Stimulated activated CD8-positive, alpha-beta memory T cell treated with anti-CD3 and anti-CD28 coated beads, Interleukin-4, amount 100 ng/mL, for 1 hour (primary cell): Measurements from ENCODE around the gene DCLK2.

ENCODE experiments used
- DNase-seq, 2 donors: peaks; one replicate each; pipeline ENCODE4 v3.0.0-alpha.2; 2020; ENCODE audit warnings: low read depth in 2 of 2, low spot score in 1 of 2

DCLK2 gene

DNA sequence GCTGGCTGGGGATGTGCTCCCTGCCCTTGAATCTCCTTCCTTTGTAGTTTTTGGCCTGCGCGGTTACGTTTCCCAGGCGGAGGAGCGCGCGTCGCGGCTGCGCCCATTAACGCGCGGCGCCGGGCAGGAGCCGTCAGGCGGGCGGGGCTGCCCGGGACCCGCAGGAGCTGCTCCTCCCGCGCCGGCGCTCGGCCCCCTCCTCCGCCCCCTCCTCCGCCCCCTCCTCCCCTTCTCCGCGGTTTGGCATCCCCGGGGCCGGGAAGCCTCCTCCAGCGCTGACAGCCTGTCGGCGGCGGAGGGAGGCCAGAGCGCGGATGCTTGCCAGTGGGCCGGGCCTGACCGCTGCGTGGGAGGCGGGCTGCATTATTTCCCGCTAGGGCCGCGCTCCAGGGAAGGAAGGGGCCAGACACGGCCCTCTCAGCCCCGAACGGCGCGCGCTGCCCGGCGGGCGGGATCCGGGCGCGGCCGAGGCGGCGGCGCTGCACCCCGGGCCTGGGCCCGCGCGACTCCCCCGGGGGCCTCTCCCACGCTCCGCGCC, at the start of gene DCLK2:
Gene DCLK2 (plus strand): TSS at position 405 of the 538 bp plus-strand sequence. CDS start 583 bp downstream, outside the sequence.
- DNase-seq: no peak

- DNase-seq: no peak
Observed at GRCh38 chr4:150032541-150032940, 45.7 kb upstream of the DCLK2 start.

DNA sequence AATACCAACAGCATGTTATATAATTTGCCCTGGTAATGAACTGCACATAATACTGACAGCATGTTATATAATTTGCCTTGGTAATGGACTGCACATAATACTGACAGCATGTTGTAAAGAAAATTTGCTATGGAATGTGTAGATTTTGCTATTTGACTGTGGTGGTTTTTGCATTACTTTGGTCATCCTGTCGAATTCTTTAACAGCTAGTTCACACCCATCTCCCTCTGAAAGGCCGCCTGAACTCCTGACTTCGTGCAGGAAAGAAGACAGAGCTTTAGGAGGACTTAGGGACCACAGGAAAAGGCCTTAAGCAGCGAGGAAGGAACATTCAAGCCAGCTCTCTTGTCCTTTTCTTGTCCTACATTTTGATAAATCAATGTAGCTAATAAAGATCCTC, 45.2 kb upstream of the DCLK2 start:
- no peak for DNase-seq

- no peak for DNase-seq
Observed at GRCh38 chr4:150033901-150034300, 44.3 kb upstream of the DCLK2 start.

- DNase-seq: no peak
Observed at GRCh38 chr4:150037251-150037856, 40.9 kb upstream of the DCLK2 start.

DNA sequence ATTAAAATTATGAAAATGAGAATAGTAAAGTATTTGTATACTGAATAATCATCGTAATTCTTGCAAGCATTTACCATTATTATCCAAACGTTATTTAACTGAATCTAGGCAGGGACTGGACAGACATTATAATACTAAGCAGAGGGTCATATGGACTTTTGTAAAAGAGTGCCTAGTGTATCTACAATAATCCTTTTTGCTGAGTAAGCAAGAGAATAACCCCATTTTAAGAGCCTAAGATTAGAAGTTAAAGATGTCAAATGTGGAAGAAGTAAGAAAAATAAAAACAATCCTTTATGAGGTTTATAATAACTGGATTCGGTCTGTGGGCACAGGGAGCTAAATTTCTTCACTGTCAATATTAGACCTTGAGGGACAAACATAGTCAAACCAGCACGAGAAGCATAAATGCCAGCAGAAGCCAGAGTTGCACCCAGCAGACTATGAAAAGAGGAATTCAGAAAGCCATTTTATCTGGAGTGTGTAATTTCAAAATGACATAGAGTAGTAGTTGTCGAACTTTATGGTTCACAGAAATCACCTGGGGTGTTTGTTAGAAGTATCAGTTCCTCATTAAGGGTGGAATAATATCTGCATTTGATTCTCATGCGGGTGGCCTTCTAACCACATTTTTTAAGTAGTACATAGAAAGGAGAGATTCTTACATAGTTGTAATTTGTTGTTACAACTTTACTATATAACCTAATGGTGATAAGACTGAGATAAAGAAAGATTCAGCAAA, 39.7 kb upstream of the DCLK2 start:
- DNase-seq: no peak

DNA sequence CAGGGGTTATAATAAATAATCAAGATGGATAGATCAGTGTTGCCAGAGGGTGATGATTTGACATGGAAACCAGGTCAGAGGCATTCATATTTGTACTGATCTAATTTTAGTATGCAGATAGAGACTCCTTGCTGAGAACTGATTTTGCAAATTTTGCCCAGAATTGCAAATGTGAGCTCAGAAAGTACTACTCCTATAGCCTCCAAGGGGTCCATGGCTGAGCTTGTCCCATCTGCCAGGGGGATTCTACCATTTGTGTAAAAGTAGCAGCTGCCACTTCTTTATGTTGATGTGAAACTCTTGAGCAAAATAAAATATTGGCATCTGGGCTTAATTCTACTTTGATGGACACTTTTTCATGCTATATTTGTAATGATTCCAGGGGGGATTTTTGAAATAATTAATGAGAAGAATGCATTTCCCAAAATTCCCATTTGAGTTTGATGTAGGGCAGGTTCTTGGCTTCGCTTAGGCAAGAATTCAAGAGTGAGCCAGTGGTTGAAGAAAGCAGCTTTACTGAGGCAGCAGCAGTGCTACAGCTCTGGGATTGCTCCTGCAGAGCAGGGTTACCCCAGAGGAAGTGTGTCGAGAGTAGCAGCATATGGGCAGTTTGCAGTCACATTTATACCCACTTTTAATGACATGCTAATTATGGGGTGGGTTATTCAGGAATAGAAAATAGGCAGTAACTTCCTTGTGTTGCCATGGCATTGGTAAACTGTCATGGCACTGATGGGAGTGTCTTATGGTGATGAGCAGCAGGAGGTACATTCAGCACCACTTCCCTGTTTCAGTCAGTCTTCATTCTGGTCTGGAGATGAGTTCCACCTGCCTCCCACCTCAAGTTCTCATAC, 38.7 kb upstream of the DCLK2 start:
- DNase-seq: no peak

DNA sequence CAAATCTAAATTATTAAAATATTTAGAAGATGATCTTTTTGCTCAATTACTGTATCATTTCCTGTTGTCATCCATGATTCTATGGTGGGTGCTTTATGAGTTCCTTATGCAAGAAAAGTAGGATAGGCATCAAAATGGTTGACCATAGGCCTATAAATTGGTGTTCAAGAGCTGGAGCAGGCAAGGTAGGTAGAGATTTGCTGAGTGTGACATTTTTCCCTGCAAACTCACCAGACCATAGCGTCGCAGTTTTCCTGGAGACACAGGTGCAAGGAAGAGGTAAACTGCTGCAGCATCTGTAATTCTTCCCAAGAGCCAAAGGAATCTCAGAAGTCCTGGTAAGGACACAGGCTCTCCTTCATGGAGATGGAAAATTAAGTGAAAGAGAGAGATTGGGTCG, 33.7 kb upstream of the DCLK2 start:
- DNase-seq: no peak

DNA sequence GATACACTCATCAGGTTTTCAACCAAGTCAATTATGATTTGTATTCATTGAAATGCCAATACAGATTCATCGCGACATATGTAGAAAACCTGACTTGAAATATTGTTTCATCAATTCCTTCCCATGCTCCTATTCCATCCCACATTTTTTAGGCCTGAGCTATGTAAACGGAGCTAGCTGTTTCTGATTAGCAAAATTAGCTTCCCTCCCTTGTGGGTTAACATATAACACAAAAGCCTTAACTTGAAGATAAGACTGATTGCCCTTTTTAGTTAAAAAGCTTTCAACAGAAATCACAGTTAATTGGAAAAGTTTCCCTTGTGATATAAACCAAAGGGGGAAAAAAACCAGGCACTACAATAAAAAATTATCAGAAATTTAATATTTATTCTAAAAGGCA, 32.8 kb upstream of the DCLK2 start:
- DNase-seq: no peak

DNA sequence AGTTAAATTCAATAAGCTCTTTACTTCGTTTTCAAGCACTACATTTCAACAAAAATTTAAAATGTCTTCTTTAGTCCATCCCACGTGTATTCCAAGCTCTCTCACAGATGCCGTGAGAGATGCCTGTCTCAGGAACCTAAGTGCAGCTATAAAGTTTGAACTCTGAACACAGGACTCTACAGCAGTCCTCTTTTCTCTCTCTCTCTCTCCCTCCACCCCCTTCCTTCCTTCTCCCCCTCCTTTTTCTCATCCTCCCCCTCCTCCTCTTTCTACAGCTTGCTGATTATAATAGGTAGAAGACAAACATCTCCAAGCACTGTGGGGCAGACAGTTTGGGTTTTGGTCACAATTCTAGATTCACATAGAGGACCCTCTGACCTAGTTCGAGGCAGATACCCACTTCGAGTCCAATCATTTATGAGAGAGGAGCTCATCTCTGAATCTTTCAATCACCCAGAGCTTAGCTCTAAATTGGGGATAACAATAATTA, 31.5 kb upstream of the DCLK2 start:
- no peak for DNase-seq

GRCh38 chr4:150047546-150047945, 30.7 kb upstream of the DCLK2 start:
- DNase-seq: no peak

DNA sequence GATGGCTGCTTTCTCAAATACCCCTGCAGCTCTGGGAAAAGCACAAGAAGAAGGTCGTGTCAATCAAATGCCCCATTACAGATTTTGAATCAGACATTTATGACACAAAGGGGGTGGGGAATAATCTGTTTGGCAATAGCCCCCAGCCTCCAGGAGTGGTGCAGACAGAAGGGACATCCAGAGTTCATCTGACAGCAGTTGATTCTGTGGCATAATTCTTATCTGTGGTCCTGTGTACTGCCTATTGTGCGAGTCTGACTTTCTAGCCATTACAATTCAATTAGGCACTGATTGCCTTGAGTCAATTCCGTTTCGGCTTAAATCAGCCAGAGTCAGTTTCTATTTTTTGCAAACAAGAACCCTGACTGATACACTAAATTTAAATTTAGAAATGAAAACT, 28.6 kb upstream of the DCLK2 start:
- DNase-seq: no peak

- DNase-seq: no peak
Observed at GRCh38 chr4:150050566-150050965, 27.7 kb upstream of the DCLK2 start.

DNA sequence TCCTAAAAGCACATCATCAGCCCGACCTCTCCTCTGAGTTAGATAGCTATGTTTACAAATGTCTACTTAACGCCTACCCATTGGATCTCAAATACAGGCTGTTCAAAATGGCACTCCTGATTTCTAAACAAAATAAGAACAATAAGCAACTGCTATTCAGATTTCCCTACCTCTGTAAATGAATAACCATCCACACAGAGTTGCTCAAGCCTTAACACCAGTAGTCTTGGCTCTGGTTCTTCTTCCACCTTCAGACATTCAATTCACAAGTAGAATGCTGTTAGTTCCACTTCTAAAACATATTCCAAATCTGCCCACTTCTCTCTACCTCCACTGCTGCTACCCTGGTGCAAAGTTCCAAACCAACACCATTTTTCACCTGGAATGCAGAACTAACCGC, 27.1 kb upstream of the DCLK2 start:
- no peak for DNase-seq

DNA sequence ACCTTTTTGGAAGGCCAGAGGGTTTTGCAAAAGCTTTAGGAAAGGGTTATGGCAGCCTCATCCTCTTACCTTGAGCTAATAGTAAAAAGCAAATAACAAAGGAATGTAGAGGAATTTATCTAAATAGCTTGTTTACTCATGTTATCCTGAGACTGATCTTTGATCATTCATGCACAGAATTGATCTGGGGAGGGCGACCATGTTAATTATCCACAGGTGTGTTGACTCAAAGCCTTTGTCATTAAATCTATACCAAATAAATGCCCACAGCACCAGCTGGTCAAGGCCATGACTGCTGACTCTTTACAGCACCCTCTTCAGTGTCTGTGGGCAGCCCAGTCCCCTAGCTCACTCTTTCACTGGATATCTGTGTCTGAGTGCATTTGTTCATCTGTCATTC, 22.8 kb upstream of the DCLK2 start:
- DNase-seq: no peak

- DNase-seq: no peak
Observed at GRCh38 chr4:150056569-150056968, 21.7 kb upstream of the DCLK2 start.

GRCh38 chr4:150061086-150061776, 17.0 kb upstream of the DCLK2 start:
- no peak for DNase-seq

- DNase-seq: no peak
Observed at GRCh38 chr4:150063128-150063527, 15.1 kb upstream of the DCLK2 start.

GRCh38 chr4:150065740-150066139, 12.5 kb upstream of the DCLK2 start:
- no peak for DNase-seq

GRCh38 chr4:150067859-150068258, 10.4 kb upstream of the DCLK2 start:
- no peak for DNase-seq
